KMS-11 (cell line): ENCODE results near the gene KCNQ4.

Source experiments
- H2AFZ ChIP-seq: fragments of 200-600 bp; sonication (generic); 2 replicates; pipeline ENCODE4 v1.6.1; 2016; ENCODE audit warnings: antibody characterized with exemption, mixed run types, low read depth
- H3K27ac ChIP-seq: fragments of 200-600 bp; sonication (generic); 2 replicates; pipeline ENCODE4 v1.6.1; 2016; ENCODE audit warnings: mild to moderate bottlenecking, mixed run types
- H3K27me3 ChIP-seq: fragments of 200-600 bp; sonication (generic); 2 replicates; pipeline ENCODE4 v1.6.1; 2017; ENCODE audit warnings: mild to moderate bottlenecking, low read depth, mixed run types, moderate library complexity; ENCODE audit not compliant: insufficient read depth
- H3K36me3 ChIP-seq: fragments of 200-600 bp; sonication (generic); 2 replicates; pipeline ENCODE4 v1.6.1; 2017; ENCODE audit warnings: mild to moderate bottlenecking, mixed run types; ENCODE audit not compliant: insufficient read depth
- H3K4me1 ChIP-seq: fragments of 200-600 bp; sonication (generic); 2 replicates; pipeline ENCODE4 v1.6.1; 2016; ENCODE audit warnings: mild to moderate bottlenecking, low read depth, mixed run types; ENCODE audit not compliant: poor library complexity, severe bottlenecking
- H3K4me2 ChIP-seq: fragments of 200-600 bp; sonication (generic); 2 replicates; pipeline ENCODE4 v1.7.0; 2016; ENCODE audit warnings: mild to moderate bottlenecking, mixed run types
- H3K4me3 ChIP-seq: fragments of 200-600 bp; sonication (generic); IDR thresholded peaks from 2 replicates; pipeline ENCODE4 v1.6.1; 2017; ENCODE audit warnings: low read depth, low read length, mixed read lengths; ENCODE audit not compliant: insufficient read depth
- H3K79me2 ChIP-seq: fragments of 200-600 bp; sonication (generic); 2 replicates; pipeline ENCODE4 v1.6.1; 2016; ENCODE audit warnings: low read depth, mixed run types; ENCODE audit not compliant: insufficient read depth
- H3K9ac ChIP-seq: fragments of 200-600 bp; sonication (generic); 2 replicates; pipeline ENCODE4 v1.6.1; 2016; ENCODE audit warnings: mild to moderate bottlenecking, mixed run types
- H4K20me1 ChIP-seq: fragments of 200-600 bp; sonication (generic); 2 replicates; pipeline ENCODE4 v1.6.1; 2016; ENCODE audit warnings: mild to moderate bottlenecking, mixed run types; ENCODE audit not compliant: insufficient read depth
- TF ChIP-seq, protein P1 (sequence below): fragments of 200-600 bp; sonication (generic); conservative IDR thresholded peaks from 2 replicates; pipeline ENCODE4 v1.6.1; 2017; ENCODE audit warnings: low read depth, mild to moderate bottlenecking, antibody characterized with exemption, low read length, moderate library complexity, mixed read lengths

Gene KCNQ4

GRCh38 chr1:40849801-40850592 is 66.4 kb downstream of the KCNQ4 start:
- H3K36me3 ChIP-seq: no peaks in the 10 kb centered on the region
- H3K27ac ChIP-seq: no peak overlapping the region
- H4K20me1 ChIP-seq: no peaks in the 10 kb centered on the region
- peaks cover 10% of the 10 kb centered on the region for H3K4me1 ChIP-seq
- H2AFZ ChIP-seq: peak overlapping the region; percentile 72
- no peak overlapping the region for H3K4me2 ChIP-seq
- no peak overlapping the region for H3K9ac ChIP-seq
- TF ChIP-seq, protein P1, sequence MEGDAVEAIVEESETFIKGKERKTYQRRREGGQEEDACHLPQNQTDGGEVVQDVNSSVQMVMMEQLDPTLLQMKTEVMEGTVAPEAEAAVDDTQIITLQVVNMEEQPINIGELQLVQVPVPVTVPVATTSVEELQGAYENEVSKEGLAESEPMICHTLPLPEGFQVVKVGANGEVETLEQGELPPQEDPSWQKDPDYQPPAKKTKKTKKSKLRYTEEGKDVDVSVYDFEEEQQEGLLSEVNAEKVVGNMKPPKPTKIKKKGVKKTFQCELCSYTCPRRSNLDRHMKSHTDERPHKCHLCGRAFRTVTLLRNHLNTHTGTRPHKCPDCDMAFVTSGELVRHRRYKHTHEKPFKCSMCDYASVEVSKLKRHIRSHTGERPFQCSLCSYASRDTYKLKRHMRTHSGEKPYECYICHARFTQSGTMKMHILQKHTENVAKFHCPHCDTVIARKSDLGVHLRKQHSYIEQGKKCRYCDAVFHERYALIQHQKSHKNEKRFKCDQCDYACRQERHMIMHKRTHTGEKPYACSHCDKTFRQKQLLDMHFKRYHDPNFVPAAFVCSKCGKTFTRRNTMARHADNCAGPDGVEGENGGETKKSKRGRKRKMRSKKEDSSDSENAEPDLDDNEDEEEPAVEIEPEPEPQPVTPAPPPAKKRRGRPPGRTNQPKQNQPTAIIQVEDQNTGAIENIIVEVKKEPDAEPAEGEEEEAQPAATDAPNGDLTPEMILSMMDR: peak; percentile 92
- no peaks in the 10 kb centered on the region for H3K79me2 ChIP-seq
- no peak overlapping the region for H3K4me3 ChIP-seq
- no peaks in the 10 kb centered on the region for H3K27me3 ChIP-seq

GRCh38 chr1:40851643-40852042 is 68.1 kb downstream of the KCNQ4 start:
- Histone ChIP-seq H2AFZ (no peak overlapping the region), H3K4me2 (no peak overlapping the region), H3K4me1 (peaks cover 6% of the 10 kb centered on the region), H3K79me2 (no peaks in the 10 kb centered on the region), H3K9ac (no peak overlapping the region), H3K36me3 (no peaks in the 10 kb centered on the region), H3K27ac (no peak overlapping the region), H3K27me3 (no peaks in the 10 kb centered on the region), H4K20me1 (no peaks in the 10 kb centered on the region), H3K4me3 (no peak overlapping the region)
- TF ChIP-seq, protein P1: no peak

DNA sequence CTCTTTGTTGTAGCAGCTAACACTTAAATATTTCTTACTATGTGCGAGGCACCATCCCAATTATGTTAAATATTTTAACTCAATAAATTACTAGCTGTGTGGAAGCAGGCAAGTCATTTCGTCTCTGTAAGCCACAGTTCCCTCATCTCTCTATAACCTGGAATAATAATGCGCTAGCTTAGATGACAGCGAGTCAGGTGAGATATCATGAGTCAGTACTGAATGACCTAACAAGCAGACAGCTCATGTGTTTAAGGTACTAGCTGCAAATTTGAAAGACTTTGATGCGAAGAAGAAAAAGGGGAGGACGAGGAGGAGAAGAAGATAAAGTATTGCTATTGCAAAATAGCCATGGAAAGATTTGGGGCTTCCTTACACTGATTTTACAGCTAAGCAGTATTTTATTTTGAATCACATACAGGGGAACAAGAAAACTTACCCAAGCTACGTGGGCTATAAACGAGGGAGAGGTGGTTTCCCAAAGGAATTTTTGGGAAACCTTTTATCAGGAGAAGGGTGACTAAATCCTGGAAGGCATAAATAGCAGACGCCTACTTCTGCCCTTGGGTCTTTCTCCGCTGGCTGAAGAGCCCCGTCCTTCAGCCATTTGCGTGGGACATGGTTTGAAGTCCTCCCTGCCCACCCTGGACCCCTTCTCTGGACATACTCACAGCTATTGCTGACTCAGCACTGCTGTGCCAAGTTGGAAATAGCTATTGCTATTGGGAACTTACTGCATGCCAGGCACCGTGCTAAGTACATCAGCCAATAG is 69.7 kb downstream of the KCNQ4 start:
- peaks cover 6% of the 10 kb centered on the region for H3K4me1 ChIP-seq
- H4K20me1 ChIP-seq: no peaks in the 10 kb centered on the region
- H3K9ac ChIP-seq: no peak overlapping the region
- no peaks in the 10 kb centered on the region for H3K27me3 ChIP-seq
- no peak overlapping the region for H3K4me2 ChIP-seq
- H3K4me3 ChIP-seq: no peak overlapping the region
- no peaks in the 10 kb centered on the region for H3K79me2 ChIP-seq
- TF ChIP-seq, protein P1: no peak
- H3K36me3 ChIP-seq: no peaks in the 10 kb centered on the region
- H2AFZ ChIP-seq: no peak overlapping the region
- H3K27ac ChIP-seq: no peak overlapping the region

DNA sequence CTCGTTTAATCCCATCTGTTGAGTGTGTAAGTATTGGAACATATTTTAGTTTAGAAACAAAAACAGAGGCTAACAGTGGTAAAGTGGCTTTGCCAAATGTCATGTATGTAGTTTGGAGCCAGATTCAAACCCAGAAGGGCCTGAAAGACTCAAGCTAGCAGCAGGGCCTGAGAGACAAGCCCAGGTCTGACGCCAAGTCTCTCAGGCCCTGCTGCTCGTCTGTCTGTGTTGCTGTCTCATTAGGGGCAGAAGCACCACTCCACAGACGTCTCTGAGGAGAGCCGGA is 70.2 kb downstream of the KCNQ4 start:
- H3K36me3 ChIP-seq: no peaks in the 10 kb centered on the region
- no peaks in the 10 kb centered on the region for H4K20me1 ChIP-seq
- H3K79me2 ChIP-seq: no peaks in the 10 kb centered on the region
- peaks cover 6% of the 10 kb centered on the region for H3K4me1 ChIP-seq
- H3K4me3 ChIP-seq: no peak overlapping the region
- H3K4me2 ChIP-seq: no peak overlapping the region
- H3K9ac ChIP-seq: no peak overlapping the region
- H2AFZ ChIP-seq: no peak overlapping the region
- TF ChIP-seq, protein P1: no peak
- no peak overlapping the region for H3K27ac ChIP-seq
- no peaks in the 10 kb centered on the region for H3K27me3 ChIP-seq
